Caco-2 (cell line): ENCODE results near the gene AQP6. TPM values are rescaled to one million over a fixed set of nuclear protein-coding genes. Genes with fewer than 3 reads are reported as not detected.

Experiments used
- BruUV-seq: library from RNA; stranded (reverse); fragments of 400-500 nt; replicated peaks from 2 replicates; lab custom pipeline; 2021; lab: Mats Ljungman, UMichigan
- CTCF ChIA-PET: fragments of 300-600 bp; sonication (Branson Sonifier 250); formaldehyde crosslinking; loops from one replicate; lab custom pipeline; 2022; ENCODE audit warnings: antibody characterized with exemption; lab: Charles Lee
- POLR2A ChIA-PET: fragments of 300-600 bp; sonication (Branson Sonifier 250); formaldehyde crosslinking; loops from one replicate; lab custom pipeline; 2022; ENCODE audit warnings: antibody characterized with exemption; lab: Charles Lee
- DNase-seq, 2 experiments: peaks; one replicate each; pipeline versions ENCODE4 v3.0.0 to v3.0.0-alpha.2; 2020 to 2022
- H3K27me3 ChIP-seq: replicated peaks from 2 replicates; pipeline ENCODE4 v1.6.0; 2011; ENCODE audit warnings: low read length; ENCODE audit not compliant: control insufficient read depth, insufficient read depth
- H3K36me3 ChIP-seq: 2 replicates; pipeline ENCODE4 v1.5.1; 2011; ENCODE audit warnings: low read length; ENCODE audit not compliant: control insufficient read depth, insufficient read depth
- H3K4me1 ChIP-seq: fragments of 250-450 bp; sonication (Bioruptor Pico); 2 replicates; pipeline ENCODE4 v1.5.1; 2020; ENCODE audit warnings: mild to moderate bottlenecking
- H3K4me3 ChIP-seq: 2 replicates; pipeline ENCODE4 v1.5.1; 2011; ENCODE audit warnings: low read depth, mild to moderate bottlenecking, control low read depth, low read length
- H3K9me3 ChIP-seq: fragments of 250-450 bp; sonication (Bioruptor Pico); 2 replicates; pipeline ENCODE4 v1.5.1; 2020; ENCODE audit warnings: mild to moderate bottlenecking, moderate library complexity
- H3K27ac Mint-ChIP-seq: one replicate; pipeline ENCODE4 v1.8.0; 2022; ENCODE audit warnings: mixed read lengths; ENCODE audit not compliant: unreplicated experiment
- H3K27me3 Mint-ChIP-seq: one replicate; pipeline ENCODE4 v1.8.0; 2022; ENCODE audit warnings: mixed read lengths; ENCODE audit not compliant: insufficient read depth, unreplicated experiment
- H3K36me3 Mint-ChIP-seq: one replicate; pipeline ENCODE4 v1.8.0; 2022; ENCODE audit warnings: mild to moderate bottlenecking, mixed read lengths; ENCODE audit not compliant: insufficient read depth, unreplicated experiment
- H3K4me1 Mint-ChIP-seq: one replicate; pipeline ENCODE4 v1.8.0; 2022; ENCODE audit warnings: low read depth, mixed read lengths; ENCODE audit not compliant: unreplicated experiment
- H3K4me3 Mint-ChIP-seq: one replicate; pipeline ENCODE4 v1.8.0; 2022; ENCODE audit warnings: mild to moderate bottlenecking, moderate library complexity, mixed read lengths; ENCODE audit not compliant: unreplicated experiment
- H3K9me3 Mint-ChIP-seq: one replicate; pipeline ENCODE4 v1.8.0; 2022; ENCODE audit warnings: mixed read lengths; ENCODE audit not compliant: unreplicated experiment
- intact Hi-C: fragments of 100-400 bp; cut with micrococcal nuclease; formaldehyde crosslinking; loops from one replicate; pipeline ENCODE4 v1.10.0; 2022; ENCODE audit not compliant: unreplicated experiment
- total RNA-seq: library from RNA; stranded (reverse); gene quantifications from 2 replicates; pipeline ENCODE4 v1.2.3, GENCODE V29; 2022
- TF ChIP-seq, protein P1 (sequence below), 2 experiments: fragments of 200-600 bp in 1 of 2; IDR thresholded peaks; 1 replicate in 1 of 2; 2 replicates in 1 of 2; pipeline versions ENCODE4 v1.5.1 to v1.8.0; 2011 to 2022; ENCODE audit warnings: antibody characterized with exemption in 1 of 2, control low read depth in 1 of 2, inconsistent platforms in 1 of 2, low read depth in 1 of 2, low read length in 1 of 2, mild to moderate bottlenecking in 1 of 2, moderate library complexity in 1 of 2; ENCODE audit not compliant: insufficient read depth in 1 of 2, severe bottlenecking in 1 of 2, unreplicated experiment in 1 of 2

The AQP6 gene
- total RNA-seq, 1 experiment from 2014 or later = not detected

GRCh38 chr12:49960474-49961110 is 12.2 kb upstream of the AQP6 start:
- H3K9me3 Mint-ChIP-seq = no peaks in the 10 kb centered on the region
- TF ChIP-seq, protein P1, sequence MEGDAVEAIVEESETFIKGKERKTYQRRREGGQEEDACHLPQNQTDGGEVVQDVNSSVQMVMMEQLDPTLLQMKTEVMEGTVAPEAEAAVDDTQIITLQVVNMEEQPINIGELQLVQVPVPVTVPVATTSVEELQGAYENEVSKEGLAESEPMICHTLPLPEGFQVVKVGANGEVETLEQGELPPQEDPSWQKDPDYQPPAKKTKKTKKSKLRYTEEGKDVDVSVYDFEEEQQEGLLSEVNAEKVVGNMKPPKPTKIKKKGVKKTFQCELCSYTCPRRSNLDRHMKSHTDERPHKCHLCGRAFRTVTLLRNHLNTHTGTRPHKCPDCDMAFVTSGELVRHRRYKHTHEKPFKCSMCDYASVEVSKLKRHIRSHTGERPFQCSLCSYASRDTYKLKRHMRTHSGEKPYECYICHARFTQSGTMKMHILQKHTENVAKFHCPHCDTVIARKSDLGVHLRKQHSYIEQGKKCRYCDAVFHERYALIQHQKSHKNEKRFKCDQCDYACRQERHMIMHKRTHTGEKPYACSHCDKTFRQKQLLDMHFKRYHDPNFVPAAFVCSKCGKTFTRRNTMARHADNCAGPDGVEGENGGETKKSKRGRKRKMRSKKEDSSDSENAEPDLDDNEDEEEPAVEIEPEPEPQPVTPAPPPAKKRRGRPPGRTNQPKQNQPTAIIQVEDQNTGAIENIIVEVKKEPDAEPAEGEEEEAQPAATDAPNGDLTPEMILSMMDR (IDR thresholded peaks at IDR 0.05; ENCODE audit: insufficient read depth in 1 of 2, low read depth in 1 of 2, low read length in 1 of 2, severe bottlenecking in 1 of 2, unreplicated experiment in 1 of 2) = no peak
- H3K36me3 Mint-ChIP-seq = no peaks in the 10 kb centered on the region
- peaks cover 7% of the 10 kb centered on the region for H3K4me1 Mint-ChIP-seq
- ChIA-PET CTCF (interaction anchor here (1.0 kb wide), 1 partner anchor 21 kb away, joined by 3 read pairs; no protein-coding TSS in a partner anchor), POLR2A (no interaction called here)
- no peak overlapping the region for H3K27ac Mint-ChIP-seq
- H3K4me1 ChIP-seq = peaks cover 18% of the 10 kb centered on the region
- no peak overlapping the region for H3K4me3 ChIP-seq
- H3K9me3 ChIP-seq = no peaks in the 10 kb centered on the region
- no peak overlapping the region for H3K4me3 Mint-ChIP-seq
- no peaks in the 10 kb centered on the region for H3K27me3 Mint-ChIP-seq
- H3K36me3 ChIP-seq = no peaks in the 10 kb centered on the region
- intact Hi-C loops = no loop called here
- H3K27me3 ChIP-seq = no peaks in the 10 kb centered on the region
- DNase-seq = no peak
- BruUV-seq = no TSS peak

DNA sequence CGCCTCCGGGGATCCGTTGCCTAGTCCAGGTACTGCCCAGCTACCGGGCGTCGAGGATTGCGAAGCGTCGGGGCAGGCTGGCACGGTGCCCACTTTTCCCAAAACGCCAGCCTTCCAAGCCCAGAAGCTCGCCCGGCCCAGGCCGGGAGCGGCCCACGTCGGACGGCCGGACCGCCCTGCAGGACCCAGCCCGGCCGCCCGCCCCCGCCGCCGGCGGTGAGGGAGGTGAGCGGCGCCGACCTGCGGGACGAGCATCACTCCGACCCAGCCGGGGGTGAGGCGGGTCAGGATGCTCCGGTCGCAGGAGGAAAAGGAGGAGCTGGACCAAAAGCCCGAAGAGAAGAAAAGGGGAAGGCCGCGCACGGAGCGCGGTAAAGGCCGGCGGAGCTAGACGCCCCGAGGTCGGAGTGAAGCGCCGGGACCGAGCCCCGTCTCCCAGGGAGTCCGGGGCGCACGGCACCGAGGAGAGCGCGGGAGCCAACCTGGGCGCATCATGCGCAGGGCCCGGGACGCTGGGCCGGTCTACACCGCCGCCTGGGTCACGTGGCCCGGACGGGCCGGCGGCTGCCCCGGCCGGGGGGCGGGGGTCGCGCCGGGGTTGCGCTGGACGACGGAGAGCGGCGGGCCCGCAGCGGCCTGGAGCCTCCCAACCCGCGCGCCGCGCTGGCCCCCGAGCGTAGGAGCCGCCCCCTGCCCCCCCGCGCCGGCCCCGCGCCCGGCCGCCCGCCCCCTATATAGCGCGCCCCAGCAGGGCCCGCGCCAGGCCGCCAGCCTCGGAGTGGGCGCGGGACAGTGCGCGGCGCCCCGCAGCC is 11.4 kb upstream of the AQP6 start, which contains the start of gene AQP5:
TSS of gene AQP5 (plus strand) at position 762 of the 812 bp plus-strand sequence. CDS start 146 bp downstream, outside the sequence.
- no peaks in the 10 kb centered on the region for H3K36me3 ChIP-seq
- H3K4me1 ChIP-seq = peaks cover 18% of the 10 kb centered on the region
- H3K4me3 ChIP-seq = no peak within 1 kb of the TSS
- TF ChIP-seq, protein P1 (IDR thresholded peaks at IDR 0.05; ENCODE audit: insufficient read depth in 1 of 2, low read depth in 1 of 2, low read length in 1 of 2, severe bottlenecking in 1 of 2, unreplicated experiment in 1 of 2) = no peak
- no peaks in the 10 kb centered on the region for H3K27me3 ChIP-seq
- no peak within 1 kb of the TSS for H3K27ac Mint-ChIP-seq
- no TSS peak for BruUV-seq
- no peaks in the 10 kb centered on the region for H3K27me3 Mint-ChIP-seq
- CTCF ChIA-PET = no interaction called here
- no peaks in the 10 kb centered on the region for H3K36me3 Mint-ChIP-seq
- intact Hi-C loops = no loop called here
- H3K9me3 ChIP-seq = no peaks in the 10 kb centered on the region
- POLR2A ChIA-PET = no interaction called here
- H3K4me3 Mint-ChIP-seq = no peak within 1 kb of the TSS
- no peak for DNase-seq
- no peaks in the 10 kb centered on the region for H3K9me3 Mint-ChIP-seq
- peaks cover 7% of the 10 kb centered on the region for H3K4me1 Mint-ChIP-seq

GRCh38 chr12:49961993-49962764 is 10.6 kb upstream of the AQP6 start:
- TF ChIP-seq, protein P1 (IDR thresholded peaks at IDR 0.05; ENCODE audit: insufficient read depth in 1 of 2, low read depth in 1 of 2, low read length in 1 of 2, severe bottlenecking in 1 of 2, unreplicated experiment in 1 of 2) = no peak
- no peak overlapping the region for H3K27ac Mint-ChIP-seq
- H3K36me3 Mint-ChIP-seq = no peaks in the 10 kb centered on the region
- Histone ChIP-seq H3K36me3 (no peaks in the 10 kb centered on the region), H3K4me1 (peaks cover 27% of the 10 kb centered on the region), H3K4me3 (no peak overlapping the region), H3K27me3 (no peaks in the 10 kb centered on the region), H3K9me3 (no peaks in the 10 kb centered on the region)
- H3K4me1 Mint-ChIP-seq = peaks cover 7% of the 10 kb centered on the region
- H3K27me3 Mint-ChIP-seq = no peaks in the 10 kb centered on the region
- intact Hi-C loops = no loop called here
- no peaks in the 10 kb centered on the region for H3K9me3 Mint-ChIP-seq
- no TSS peak for BruUV-seq
- no peak for DNase-seq
- ChIA-PET CTCF (interaction anchor here (0.7 kb wide), 1 partner anchor 112 kb away, joined by 6 read pairs; no protein-coding TSS in a partner anchor), POLR2A (no interaction called here)
- H3K4me3 Mint-ChIP-seq = no peak overlapping the region
